Right lobe of liver (tissue), 4 donors: ENCODE data around the gene NR3C2.

ENCODE experiments used
- CTCF ChIP-seq, 4 donors: fragments of 200-600 bp in 3 of 4; fragments of 450-650 bp in 1 of 4; IDR thresholded peaks; one replicate each; pipeline versions ENCODE4 v1.5.1 to v1.8.0; 2016 to 2022; ENCODE audit warnings: antibody characterized with exemption in 4 of 4, mild to moderate bottlenecking in 2 of 4
- POLR2A ChIP-seq: fragments of 450-650 bp; IDR thresholded peaks from one replicate; pipeline ENCODE4 v1.6.1; 2017; ENCODE audit warnings: antibody characterized with exemption, mild to moderate bottlenecking
- donor health status: DM: no; HTN: no; CAD: no.
- donor health status: DM: no; HTN: no; CAD: no.
- donor health status: DM: no; HTN: yes; CAD: no.

DNA sequence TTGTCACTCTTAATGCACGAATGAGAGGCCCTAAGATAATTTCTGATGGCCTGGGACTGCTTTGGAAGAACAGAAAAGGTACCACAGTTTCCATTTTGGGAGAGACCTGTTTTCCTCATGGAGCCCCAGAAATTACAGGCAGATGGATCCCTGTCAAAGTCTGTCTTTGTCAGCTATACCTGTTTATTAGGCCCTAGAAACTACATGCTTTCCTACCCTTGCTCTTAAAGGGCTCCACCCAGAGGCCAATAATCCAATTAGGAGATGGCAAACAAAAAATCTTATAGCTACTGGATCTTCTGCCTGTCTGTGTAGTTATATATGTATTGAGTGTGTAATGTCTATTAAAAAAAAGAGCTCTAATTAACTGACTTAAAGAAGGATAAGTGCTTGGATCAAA, 141.3 kb downstream of the NR3C2 start:
- TF ChIP-seq CTCF (IDR thresholded peaks at IDR 0.05) (no peak), POLR2A (no peak)
